WTC11 (cell line): ENCODE measurements around the gene SS18. TPM values are rescaled to one million over a fixed set of nuclear protein-coding genes. Genes with fewer than 3 reads are reported as not detected.

Source experiments
- ATAC-seq: fragments of 200-7000 bp; cut with Tn5 transposase; 2 replicates; pipeline ENCODE4 v1.10.0; 2021; ENCODE audit warnings: mild to moderate bottlenecking, moderate library complexity
- CTCF ChIA-PET: fragments of 300-600 bp; sonication (Branson Sonifier 250); formaldehyde crosslinking; loops from one replicate; lab custom pipeline; 2021; ENCODE audit warnings: antibody characterized with exemption; lab: Charles Lee
- POLR2A ChIA-PET: fragments of 350-600 bp; sonication (Branson Sonifier 250); formaldehyde crosslinking; loops from one replicate; lab custom pipeline; 2021; ENCODE audit warnings: antibody characterized with exemption; lab: Charles Lee
- DNase-seq: peaks from one replicate; pipeline ENCODE4 v3.0.0; 2021; ENCODE audit warnings: low spot score
- H3K27ac Mint-ChIP-seq: 2 replicates; pipeline ENCODE4 v1.8.0; 2021; ENCODE audit warnings: mixed read lengths
- H3K27me3 Mint-ChIP-seq: 2 replicates; pipeline ENCODE4 v1.8.0; 2021; ENCODE audit warnings: low read depth, mild to moderate bottlenecking, moderate library complexity, mixed read lengths
- H3K36me3 Mint-ChIP-seq: 2 replicates; pipeline ENCODE4 v1.8.0; 2021; ENCODE audit warnings: mixed read lengths
- H3K4me1 Mint-ChIP-seq: 2 replicates; pipeline ENCODE4 v1.8.0; 2022; ENCODE audit warnings: mixed read lengths
- H3K4me3 Mint-ChIP-seq: 2 replicates; pipeline ENCODE4 v1.8.0; 2021; ENCODE audit warnings: mild to moderate bottlenecking, moderate library complexity, mixed read lengths
- H3K9me3 Mint-ChIP-seq: 2 replicates; pipeline ENCODE4 v1.8.0; 2021; ENCODE audit warnings: mixed read lengths
- ATF1 ChIP-seq: sonication (generic); formaldehyde crosslinking; IDR thresholded peaks from 2 replicates; pipeline ENCODE4 v1.8.1; 2023; ENCODE audit warnings: mild to moderate bottlenecking, moderate library complexity, missing genetic modification reagents
- GTF2I ChIP-seq: fragments of 250-450 bp; sonication (Bioruptor Pico); conservative IDR thresholded peaks from 2 replicates; pipeline ENCODE4 v1.4.0; 2021; ENCODE audit warnings: mild to moderate bottlenecking
- PRRX2 ChIP-seq: fragments of 250-450 bp; sonication (Bioruptor Pico); IDR thresholded peaks from 2 replicates; pipeline ENCODE4 v1.8.0; 2021; ENCODE audit warnings: mild to moderate bottlenecking
- TP53 ChIP-seq: sonication (generic); formaldehyde crosslinking; IDR thresholded peaks from 2 replicates; pipeline ENCODE4 v1.8.1; 2023; ENCODE audit warnings: mild to moderate bottlenecking, missing genetic modification reagents
- ZBTB21 ChIP-seq: sonication (generic); formaldehyde crosslinking; IDR thresholded peaks from 2 replicates; pipeline ENCODE4 v1.8.1; 2023; ENCODE audit warnings: mild to moderate bottlenecking, missing genetic modification reagents, borderline replicate concordance
- ZNF232 ChIP-seq: sonication (generic); formaldehyde crosslinking; IDR thresholded peaks from 2 replicates; pipeline ENCODE4 v1.8.0; 2022; ENCODE audit warnings: mild to moderate bottlenecking, missing genetic modification reagents
- total RNA-seq: library from RNA; stranded (reverse); gene quantifications from 3 replicates; pipeline ENCODE4 v1.2.3, GENCODE V29; 2021
- TF ChIP-seq, protein P1 (sequence below): sonication (generic); formaldehyde crosslinking; IDR thresholded peaks from 2 replicates; pipeline ENCODE4 v1.8.1; 2022; ENCODE audit warnings: mild to moderate bottlenecking, missing genetic modification reagents, moderate library complexity, borderline replicate concordance
- TF ChIP-seq, protein P2 (sequence below): fragments of 200-600 bp; IDR thresholded peaks from 2 replicates; pipeline ENCODE4 v1.8.0; 2022; ENCODE audit warnings: antibody characterized with exemption
- TF ChIP-seq, protein P3 (sequence below): sonication (generic); formaldehyde crosslinking; conservative IDR thresholded peaks from 2 replicates; pipeline ENCODE4 v1.8.1; 2022; ENCODE audit warnings: mild to moderate bottlenecking, missing genetic modification reagents
- TF ChIP-seq, protein P4 (sequence below): sonication (generic); formaldehyde crosslinking; IDR thresholded peaks from 2 replicates; pipeline ENCODE4 v1.8.0; 2022; ENCODE audit warnings: missing genetic modification reagents
- TF ChIP-seq, protein P5 (sequence below): sonication (generic); formaldehyde crosslinking; IDR thresholded peaks from 2 replicates; pipeline ENCODE4 v1.8.1; 2022; ENCODE audit warnings: low read depth, missing genetic modification reagents, borderline replicate concordance
- TF ChIP-seq, protein P6 (sequence below): fragments of 250-450 bp; sonication (Bioruptor Pico); IDR thresholded peaks from 2 replicates; pipeline ENCODE4 v1.9.0; 2021; ENCODE audit warnings: mild to moderate bottlenecking, borderline replicate concordance
- TF ChIP-seq, protein P7 (sequence below): sonication (generic); formaldehyde crosslinking; IDR thresholded peaks from 2 replicates; pipeline ENCODE4 v1.8.1; 2023; ENCODE audit warnings: mild to moderate bottlenecking, missing genetic modification reagents, borderline replicate concordance

Gene SS18
- total RNA-seq, 1 experiment from 2014 or later: 73.0 TPM

DNA sequence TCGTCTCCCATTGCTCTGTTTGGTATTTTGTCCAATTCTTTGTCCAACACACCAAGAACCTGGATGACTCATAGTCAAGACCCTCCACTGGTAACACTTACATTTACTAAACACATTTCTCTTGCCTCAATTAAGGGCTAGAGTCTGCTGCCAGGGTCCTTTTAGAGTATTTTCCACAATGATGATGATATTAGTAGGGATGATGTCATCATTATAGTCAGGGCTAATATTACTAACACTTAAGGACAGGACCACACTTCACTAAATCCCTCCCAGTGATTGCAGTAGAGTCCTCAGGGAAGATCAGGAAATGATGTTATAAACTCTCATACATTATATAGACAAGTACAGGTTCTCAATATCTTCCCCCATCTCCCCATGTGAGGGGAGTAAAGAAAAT, 13.6 kb upstream of the SS18 start (continued):
- TF ChIP-seq, protein P1, sequence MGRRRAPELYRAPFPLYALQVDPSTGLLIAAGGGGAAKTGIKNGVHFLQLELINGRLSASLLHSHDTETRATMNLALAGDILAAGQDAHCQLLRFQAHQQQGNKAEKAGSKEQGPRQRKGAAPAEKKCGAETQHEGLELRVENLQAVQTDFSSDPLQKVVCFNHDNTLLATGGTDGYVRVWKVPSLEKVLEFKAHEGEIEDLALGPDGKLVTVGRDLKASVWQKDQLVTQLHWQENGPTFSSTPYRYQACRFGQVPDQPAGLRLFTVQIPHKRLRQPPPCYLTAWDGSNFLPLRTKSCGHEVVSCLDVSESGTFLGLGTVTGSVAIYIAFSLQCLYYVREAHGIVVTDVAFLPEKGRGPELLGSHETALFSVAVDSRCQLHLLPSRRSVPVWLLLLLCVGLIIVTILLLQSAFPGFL (CRISPR knock-in tag): no peak
- TF ChIP-seq, all 79 proteins: peak for 0

DNA sequence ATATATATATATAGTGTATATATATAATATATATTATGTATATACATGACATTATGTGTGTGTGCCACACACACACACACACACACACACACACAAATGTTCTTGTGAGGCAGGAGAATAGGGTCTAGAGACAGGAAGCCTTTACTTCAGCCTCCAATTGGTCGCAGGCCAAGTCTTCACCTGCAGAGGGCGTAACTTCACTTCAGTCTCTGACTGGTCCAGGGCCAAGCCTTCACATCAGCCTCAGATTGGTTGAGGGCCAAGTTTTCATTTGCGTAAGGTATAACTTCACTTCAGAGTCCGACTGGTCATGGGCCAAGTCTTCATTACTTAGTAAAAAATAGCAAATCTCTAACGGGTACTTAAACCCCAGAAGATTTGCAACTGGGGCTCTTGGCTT, 13.2 kb upstream of the SS18 start:
- TF ChIP-seq, protein P2, sequence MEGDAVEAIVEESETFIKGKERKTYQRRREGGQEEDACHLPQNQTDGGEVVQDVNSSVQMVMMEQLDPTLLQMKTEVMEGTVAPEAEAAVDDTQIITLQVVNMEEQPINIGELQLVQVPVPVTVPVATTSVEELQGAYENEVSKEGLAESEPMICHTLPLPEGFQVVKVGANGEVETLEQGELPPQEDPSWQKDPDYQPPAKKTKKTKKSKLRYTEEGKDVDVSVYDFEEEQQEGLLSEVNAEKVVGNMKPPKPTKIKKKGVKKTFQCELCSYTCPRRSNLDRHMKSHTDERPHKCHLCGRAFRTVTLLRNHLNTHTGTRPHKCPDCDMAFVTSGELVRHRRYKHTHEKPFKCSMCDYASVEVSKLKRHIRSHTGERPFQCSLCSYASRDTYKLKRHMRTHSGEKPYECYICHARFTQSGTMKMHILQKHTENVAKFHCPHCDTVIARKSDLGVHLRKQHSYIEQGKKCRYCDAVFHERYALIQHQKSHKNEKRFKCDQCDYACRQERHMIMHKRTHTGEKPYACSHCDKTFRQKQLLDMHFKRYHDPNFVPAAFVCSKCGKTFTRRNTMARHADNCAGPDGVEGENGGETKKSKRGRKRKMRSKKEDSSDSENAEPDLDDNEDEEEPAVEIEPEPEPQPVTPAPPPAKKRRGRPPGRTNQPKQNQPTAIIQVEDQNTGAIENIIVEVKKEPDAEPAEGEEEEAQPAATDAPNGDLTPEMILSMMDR: peak; percentile 57; the same call in 1 of the 2 replicates
- no peak for TF ChIP-seq GTF2I (CRISPR knock-in tag)
- POLR2A ChIA-PET: no interaction called here
- no peak overlapping the region for H3K4me3 Mint-ChIP-seq
- no peaks in the 10 kb centered on the region for H3K36me3 Mint-ChIP-seq
- no peaks in the 10 kb centered on the region for H3K4me1 Mint-ChIP-seq
- DNase-seq (peak; percentile 75), ATAC-seq (peak; percentile 99)
- CTCF ChIA-PET: interaction anchor here (1.2 kb wide), 1 partner anchor 30 kb away, joined by 3 read pairs; the partner anchor contains the start of gene PSMA8
- 0 out of 2 replicates have a peak, but pooled peaks cover under 1% of the 10 kb centered on the region for H3K9me3 Mint-ChIP-seq
- H3K27ac Mint-ChIP-seq: no peak overlapping the region
- no peaks in the 10 kb centered on the region for H3K27me3 Mint-ChIP-seq

DNA sequence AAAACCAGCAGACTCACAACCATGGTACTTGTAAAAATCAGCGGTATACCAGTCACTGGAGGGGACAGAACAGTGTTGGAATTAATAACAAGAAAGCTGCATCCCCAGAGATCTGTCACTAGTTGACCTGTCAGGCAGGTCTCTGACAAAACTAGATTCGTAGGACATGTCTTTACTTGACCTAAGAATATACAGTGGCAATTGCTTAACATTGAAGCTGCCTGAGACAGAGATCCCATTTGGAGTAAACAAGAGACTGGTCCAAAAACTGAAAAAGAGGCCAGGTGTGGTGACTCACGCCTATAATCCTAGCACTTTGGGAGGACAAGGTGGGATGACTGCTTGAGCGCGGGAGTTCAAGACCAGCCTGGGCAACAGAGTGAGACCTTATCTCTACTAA, 7.2 kb upstream of the SS18 start:
- Mint-ChIP-seq H3K9me3 (peaks cover 10% of the 10 kb centered on the region), H3K27me3 (no peaks in the 10 kb centered on the region), H3K4me1 (no peaks in the 10 kb centered on the region), H3K27ac (no peak overlapping the region), H3K36me3 (peaks cover 9% of the 10 kb centered on the region; the same call in 1 of the 2 replicates), H3K4me3 (no peak overlapping the region)
- ATAC-seq (no peak), DNase-seq (no peak)
- ChIA-PET POLR2A (no interaction called here), CTCF (no interaction called here)
- TF ChIP-seq ZBTB21: no peak
- TF ChIP-seq TP53: no peak
- TF ChIP-seq, protein P3, sequence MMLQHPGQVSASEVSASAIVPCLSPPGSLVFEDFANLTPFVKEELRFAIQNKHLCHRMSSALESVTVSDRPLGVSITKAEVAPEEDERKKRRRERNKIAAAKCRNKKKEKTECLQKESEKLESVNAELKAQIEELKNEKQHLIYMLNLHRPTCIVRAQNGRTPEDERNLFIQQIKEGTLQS (CRISPR knock-in tag): no peak
- TF ChIP-seq PRRX2 (CRISPR knock-in tag): no peak
- TF ChIP-seq, protein P4, sequence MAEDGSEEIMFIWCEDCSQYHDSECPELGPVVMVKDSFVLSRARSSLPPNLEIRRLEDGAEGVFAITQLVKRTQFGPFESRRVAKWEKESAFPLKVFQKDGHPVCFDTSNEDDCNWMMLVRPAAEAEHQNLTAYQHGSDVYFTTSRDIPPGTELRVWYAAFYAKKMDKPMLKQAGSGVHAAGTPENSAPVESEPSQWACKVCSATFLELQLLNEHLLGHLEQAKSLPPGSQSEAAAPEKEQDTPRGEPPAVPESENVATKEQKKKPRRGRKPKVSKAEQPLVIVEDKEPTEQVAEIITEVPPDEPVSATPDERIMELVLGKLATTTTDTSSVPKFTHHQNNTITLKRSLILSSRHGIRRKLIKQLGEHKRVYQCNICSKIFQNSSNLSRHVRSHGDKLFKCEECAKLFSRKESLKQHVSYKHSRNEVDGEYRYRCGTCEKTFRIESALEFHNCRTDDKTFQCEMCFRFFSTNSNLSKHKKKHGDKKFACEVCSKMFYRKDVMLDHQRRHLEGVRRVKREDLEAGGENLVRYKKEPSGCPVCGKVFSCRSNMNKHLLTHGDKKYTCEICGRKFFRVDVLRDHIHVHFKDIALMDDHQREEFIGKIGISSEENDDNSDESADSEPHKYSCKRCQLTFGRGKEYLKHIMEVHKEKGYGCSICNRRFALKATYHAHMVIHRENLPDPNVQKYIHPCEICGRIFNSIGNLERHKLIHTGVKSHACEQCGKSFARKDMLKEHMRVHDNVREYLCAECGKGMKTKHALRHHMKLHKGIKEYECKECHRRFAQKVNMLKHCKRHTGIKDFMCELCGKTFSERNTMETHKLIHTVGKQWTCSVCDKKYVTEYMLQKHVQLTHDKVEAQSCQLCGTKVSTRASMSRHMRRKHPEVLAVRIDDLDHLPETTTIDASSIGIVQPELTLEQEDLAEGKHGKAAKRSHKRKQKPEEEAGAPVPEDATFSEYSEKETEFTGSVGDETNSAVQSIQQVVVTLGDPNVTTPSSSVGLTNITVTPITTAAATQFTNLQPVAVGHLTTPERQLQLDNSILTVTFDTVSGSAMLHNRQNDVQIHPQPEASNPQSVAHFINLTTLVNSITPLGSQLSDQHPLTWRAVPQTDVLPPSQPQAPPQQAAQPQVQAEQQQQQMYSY (CRISPR knock-in tag): no peak
- no peak for TF ChIP-seq ATF1 (CRISPR knock-in tag)
- no peak for TF ChIP-seq ZNF232 (CRISPR knock-in tag)
- TF ChIP-seq, protein P1 (CRISPR knock-in tag): no peak
- TF ChIP-seq, protein P5, sequence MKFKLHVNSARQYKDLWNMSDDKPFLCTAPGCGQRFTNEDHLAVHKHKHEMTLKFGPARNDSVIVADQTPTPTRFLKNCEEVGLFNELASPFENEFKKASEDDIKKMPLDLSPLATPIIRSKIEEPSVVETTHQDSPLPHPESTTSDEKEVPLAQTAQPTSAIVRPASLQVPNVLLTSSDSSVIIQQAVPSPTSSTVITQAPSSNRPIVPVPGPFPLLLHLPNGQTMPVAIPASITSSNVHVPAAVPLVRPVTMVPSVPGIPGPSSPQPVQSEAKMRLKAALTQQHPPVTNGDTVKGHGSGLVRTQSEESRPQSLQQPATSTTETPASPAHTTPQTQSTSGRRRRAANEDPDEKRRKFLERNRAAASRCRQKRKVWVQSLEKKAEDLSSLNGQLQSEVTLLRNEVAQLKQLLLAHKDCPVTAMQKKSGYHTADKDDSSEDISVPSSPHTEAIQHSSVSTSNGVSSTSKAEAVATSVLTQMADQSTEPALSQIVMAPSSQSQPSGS (CRISPR knock-in tag): no peak
- TF ChIP-seq, protein P6, sequence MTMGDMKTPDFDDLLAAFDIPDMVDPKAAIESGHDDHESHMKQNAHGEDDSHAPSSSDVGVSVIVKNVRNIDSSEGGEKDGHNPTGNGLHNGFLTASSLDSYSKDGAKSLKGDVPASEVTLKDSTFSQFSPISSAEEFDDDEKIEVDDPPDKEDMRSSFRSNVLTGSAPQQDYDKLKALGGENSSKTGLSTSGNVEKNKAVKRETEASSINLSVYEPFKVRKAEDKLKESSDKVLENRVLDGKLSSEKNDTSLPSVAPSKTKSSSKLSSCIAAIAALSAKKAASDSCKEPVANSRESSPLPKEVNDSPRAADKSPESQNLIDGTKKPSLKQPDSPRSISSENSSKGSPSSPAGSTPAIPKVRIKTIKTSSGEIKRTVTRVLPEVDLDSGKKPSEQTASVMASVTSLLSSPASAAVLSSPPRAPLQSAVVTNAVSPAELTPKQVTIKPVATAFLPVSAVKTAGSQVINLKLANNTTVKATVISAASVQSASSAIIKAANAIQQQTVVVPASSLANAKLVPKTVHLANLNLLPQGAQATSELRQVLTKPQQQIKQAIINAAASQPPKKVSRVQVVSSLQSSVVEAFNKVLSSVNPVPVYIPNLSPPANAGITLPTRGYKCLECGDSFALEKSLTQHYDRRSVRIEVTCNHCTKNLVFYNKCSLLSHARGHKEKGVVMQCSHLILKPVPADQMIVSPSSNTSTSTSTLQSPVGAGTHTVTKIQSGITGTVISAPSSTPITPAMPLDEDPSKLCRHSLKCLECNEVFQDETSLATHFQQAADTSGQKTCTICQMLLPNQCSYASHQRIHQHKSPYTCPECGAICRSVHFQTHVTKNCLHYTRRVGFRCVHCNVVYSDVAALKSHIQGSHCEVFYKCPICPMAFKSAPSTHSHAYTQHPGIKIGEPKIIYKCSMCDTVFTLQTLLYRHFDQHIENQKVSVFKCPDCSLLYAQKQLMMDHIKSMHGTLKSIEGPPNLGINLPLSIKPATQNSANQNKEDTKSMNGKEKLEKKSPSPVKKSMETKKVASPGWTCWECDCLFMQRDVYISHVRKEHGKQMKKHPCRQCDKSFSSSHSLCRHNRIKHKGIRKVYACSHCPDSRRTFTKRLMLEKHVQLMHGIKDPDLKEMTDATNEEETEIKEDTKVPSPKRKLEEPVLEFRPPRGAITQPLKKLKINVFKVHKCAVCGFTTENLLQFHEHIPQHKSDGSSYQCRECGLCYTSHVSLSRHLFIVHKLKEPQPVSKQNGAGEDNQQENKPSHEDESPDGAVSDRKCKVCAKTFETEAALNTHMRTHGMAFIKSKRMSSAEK: no peak
- TF ChIP-seq, protein P7, sequence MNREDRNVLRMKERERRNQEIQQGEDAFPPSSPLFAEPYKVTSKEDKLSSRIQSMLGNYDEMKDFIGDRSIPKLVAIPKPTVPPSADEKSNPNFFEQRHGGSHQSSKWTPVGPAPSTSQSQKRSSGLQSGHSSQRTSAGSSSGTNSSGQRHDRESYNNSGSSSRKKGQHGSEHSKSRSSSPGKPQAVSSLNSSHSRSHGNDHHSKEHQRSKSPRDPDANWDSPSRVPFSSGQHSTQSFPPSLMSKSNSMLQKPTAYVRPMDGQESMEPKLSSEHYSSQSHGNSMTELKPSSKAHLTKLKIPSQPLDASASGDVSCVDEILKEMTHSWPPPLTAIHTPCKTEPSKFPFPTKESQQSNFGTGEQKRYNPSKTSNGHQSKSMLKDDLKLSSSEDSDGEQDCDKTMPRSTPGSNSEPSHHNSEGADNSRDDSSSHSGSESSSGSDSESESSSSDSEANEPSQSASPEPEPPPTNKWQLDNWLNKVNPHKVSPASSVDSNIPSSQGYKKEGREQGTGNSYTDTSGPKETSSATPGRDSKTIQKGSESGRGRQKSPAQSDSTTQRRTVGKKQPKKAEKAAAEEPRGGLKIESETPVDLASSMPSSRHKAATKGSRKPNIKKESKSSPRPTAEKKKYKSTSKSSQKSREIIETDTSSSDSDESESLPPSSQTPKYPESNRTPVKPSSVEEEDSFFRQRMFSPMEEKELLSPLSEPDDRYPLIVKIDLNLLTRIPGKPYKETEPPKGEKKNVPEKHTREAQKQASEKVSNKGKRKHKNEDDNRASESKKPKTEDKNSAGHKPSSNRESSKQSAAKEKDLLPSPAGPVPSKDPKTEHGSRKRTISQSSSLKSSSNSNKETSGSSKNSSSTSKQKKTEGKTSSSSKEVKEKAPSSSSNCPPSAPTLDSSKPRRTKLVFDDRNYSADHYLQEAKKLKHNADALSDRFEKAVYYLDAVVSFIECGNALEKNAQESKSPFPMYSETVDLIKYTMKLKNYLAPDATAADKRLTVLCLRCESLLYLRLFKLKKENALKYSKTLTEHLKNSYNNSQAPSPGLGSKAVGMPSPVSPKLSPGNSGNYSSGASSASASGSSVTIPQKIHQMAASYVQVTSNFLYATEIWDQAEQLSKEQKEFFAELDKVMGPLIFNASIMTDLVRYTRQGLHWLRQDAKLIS (CRISPR knock-in tag): no peak
